RKO (cell line): ENCODE data around the gene PIAS1.
"Not testable (repeated sequence)": the region's sequence is repeated elsewhere in the genome, so short reads cannot be mapped to it uniquely, and the experiment has no call there.

Source experiments
- DNase-seq: peaks from one replicate; pipeline ENCODE4 v3.0.0-alpha.2; 2016; ENCODE audit warnings: low spot score

PIAS1 gene

GRCh38 chr15:68218847-68219798 is 165.0 kb downstream of the PIAS1 start:
- no peak for DNase-seq

GRCh38 chr15:68220489-68220888 is 166.4 kb downstream of the PIAS1 start:
- no peak for DNase-seq

- DNase-seq = no peak
Measured at GRCh38 chr15:68220967-68221366, 166.9 kb downstream of the PIAS1 start.

- DNase-seq = not testable (repeated sequence)
Measured at GRCh38 chr15:68221530-68222431, 167.7 kb downstream of the PIAS1 start.

- not testable (repeated sequence) for DNase-seq
Measured at GRCh38 chr15:68222432-68222743, 168.3 kb downstream of the PIAS1 start.

GRCh38 chr15:68223171-68223570 is 169.1 kb downstream of the PIAS1 start:
- no peak for DNase-seq

- DNase-seq = no peak
Measured at GRCh38 chr15:68224108-68224507, 170.0 kb downstream of the PIAS1 start.

GRCh38 chr15:68224546-68225250 is 170.6 kb downstream of the PIAS1 start:
- DNase-seq = no peak

- DNase-seq = not testable (repeated sequence)
Measured at GRCh38 chr15:68225442-68225841, 171.3 kb downstream of the PIAS1 start.

GRCh38 chr15:68227643-68228142 is 173.6 kb downstream of the PIAS1 start:
- peak; percentile 25 for DNase-seq

GRCh38 chr15:68228143-68228970 is 174.2 kb downstream of the PIAS1 start:
- peak; percentile 68 for DNase-seq

- peak; percentile 44 for DNase-seq
Measured at GRCh38 chr15:68228971-68229385, 174.9 kb downstream of the PIAS1 start.

- DNase-seq = peak; percentile 82
Measured at GRCh38 chr15:68229386-68230156, 175.5 kb downstream of the PIAS1 start, which contains the start of gene CLN6. Gene CLN6 (minus strand): TSS chr15:68229728. CDS start chr15:68229584, 144 bp downstream.

- peak; percentile 48 for DNase-seq
Measured at GRCh38 chr15:68230157-68231100, 176.3 kb downstream of the PIAS1 start.

- no peak for DNase-seq
Measured at GRCh38 chr15:68231102-68231818, 177.1 kb downstream of the PIAS1 start.

GRCh38 chr15:68232449-68232848 is 178.3 kb downstream of the PIAS1 start:
- DNase-seq = no peak

- DNase-seq = no peak
Measured at GRCh38 chr15:68232937-68233336, 178.8 kb downstream of the PIAS1 start.

GRCh38 chr15:68234060-68234459 is 179.9 kb downstream of the PIAS1 start:
- DNase-seq = no peak
